Neuronal stem cell (in vitro differentiated cells): ENCODE data around the gene SEC24C.
A peak's percentile ranks its signal among the peaks of the same experiment; 100 is the strongest.

Source experiments
- DNase-seq: peaks from one replicate; pipeline ENCODE4 v3.0.0-alpha.2; 2013; ENCODE audit warnings: low spot score
- H2AFZ ChIP-seq: one replicate; pipeline ENCODE4 v1.6.1; 2013; ENCODE audit warnings: mild to moderate bottlenecking, low read length, inconsistent platforms
- H2AK5ac ChIP-seq: 2 replicates; pipeline ENCODE4 v1.6.1; 2013; ENCODE audit warnings: low read depth, mild to moderate bottlenecking, inconsistent platforms, low read length, moderate library complexity, mixed read lengths
- H2BK120ac ChIP-seq: 2 replicates; pipeline ENCODE4 v1.6.1; 2013; ENCODE audit warnings: low read depth, mild to moderate bottlenecking, inconsistent platforms, low read length, moderate library complexity, mixed read lengths
- H2BK12ac ChIP-seq: one replicate; pipeline ENCODE4 v1.6.1; 2013; ENCODE audit warnings: low read length, inconsistent platforms
- H2BK15ac ChIP-seq: 2 replicates; pipeline ENCODE4 v1.6.1; 2013; ENCODE audit warnings: mild to moderate bottlenecking, low read length, inconsistent platforms, mixed read lengths
- H2BK5ac ChIP-seq: one replicate; pipeline ENCODE4 v1.6.1; 2013; ENCODE audit warnings: inconsistent platforms, mild to moderate bottlenecking, low read length, moderate library complexity
- H3K14ac ChIP-seq: one replicate; pipeline ENCODE4 v1.6.1; 2013; ENCODE audit warnings: low read length, inconsistent platforms
- H3K18ac ChIP-seq: 2 replicates; pipeline ENCODE4 v1.6.1; 2013; ENCODE audit warnings: low read length, inconsistent platforms
- H3K23ac ChIP-seq: 2 replicates; pipeline ENCODE4 v1.6.1; 2013; ENCODE audit warnings: low read depth, mild to moderate bottlenecking, mixed read lengths, low read length, inconsistent platforms; ENCODE audit not compliant: poor library complexity
- H3K27ac ChIP-seq: replicated peaks from 3 replicates; pipeline ENCODE4 v1.5.1; 2013; ENCODE audit warnings: low read length, inconsistent platforms
- H3K27me3 ChIP-seq, 3 experiments: 2 replicates each; pipeline ENCODE4 v1.6.1; 2013; ENCODE audit warnings: low read length in 3 of 3, mild to moderate bottlenecking in 2 of 3, inconsistent platforms in 1 of 3, low read depth in 1 of 3, mixed read lengths in 1 of 3, moderate library complexity in 1 of 3; ENCODE audit not compliant: control insufficient read depth in 3 of 3, insufficient read depth in 3 of 3
- H3K36me3 ChIP-seq, 2 donors: replicated peaks in 1 of 2; 2 replicates each; pipeline ENCODE4 v1.6.1; 2013; ENCODE audit warnings: low read length in 2 of 2; ENCODE audit not compliant: control insufficient read depth in 2 of 2, insufficient read depth in 2 of 2
- H3K4ac ChIP-seq: 2 replicates; pipeline ENCODE4 v1.6.1; 2013; ENCODE audit warnings: inconsistent platforms, mild to moderate bottlenecking, low read length, moderate library complexity
- H3K4me1 ChIP-seq, 2 donors: 1 replicate in 1 of 2; 2 replicates in 1 of 2; pipeline ENCODE4 v1.6.1; 2013; ENCODE audit warnings: low read length in 2 of 2, low read depth in 1 of 2; ENCODE audit not compliant: control insufficient read depth in 2 of 2, insufficient read depth in 1 of 2
- H3K4me2 ChIP-seq: one replicate; pipeline ENCODE4 v1.6.1; 2013; ENCODE audit warnings: mild to moderate bottlenecking, low read length, inconsistent platforms; ENCODE audit not compliant: insufficient read depth, poor library complexity, severe bottlenecking
- H3K4me3 ChIP-seq, 2 donors: 2 replicates each; pipeline ENCODE4 v1.5.1; 2013; ENCODE audit warnings: low read length in 2 of 2, mild to moderate bottlenecking in 2 of 2, inconsistent platforms in 1 of 2, moderate library complexity in 1 of 2
- H3K79me1 ChIP-seq: one replicate; pipeline ENCODE4 v1.6.1; 2013; ENCODE audit warnings: low read depth, mild to moderate bottlenecking, inconsistent platforms, low read length, moderate library complexity
- H3K9ac ChIP-seq: one replicate; pipeline ENCODE4 v1.6.1; 2013; ENCODE audit warnings: mild to moderate bottlenecking, low read depth, low read length, inconsistent platforms; ENCODE audit not compliant: poor library complexity
- H3K9me3 ChIP-seq, 2 donors: replicated peaks in 1 of 2; 2 replicates each; pipeline versions ENCODE3 to v1.6.1; 2013; ENCODE audit warnings: low read length in 2 of 2, mild to moderate bottlenecking in 2 of 2, inconsistent platforms in 1 of 2, low read depth in 1 of 2, mixed read lengths in 1 of 2, moderate library complexity in 1 of 2; ENCODE audit not compliant: control insufficient read depth in 2 of 2, insufficient read depth in 1 of 2
- H4K8ac ChIP-seq: one replicate; pipeline ENCODE4 v1.6.1; 2013; ENCODE audit warnings: low read depth, mild to moderate bottlenecking, inconsistent platforms, low read length, moderate library complexity
- H4K91ac ChIP-seq: one replicate; pipeline ENCODE4 v1.6.1; 2013; ENCODE audit warnings: low read length, low read depth, mild to moderate bottlenecking, inconsistent platforms; ENCODE audit not compliant: poor library complexity
- WGBS, 2 donors: extraction: QIAGEN DNeasy Blood & Tissue Kit; methylation state at CpG; one replicate each; pipeline ENCODE4 v1.1.7; 2013; ENCODE audit warnings: missing lambda C conversion rate in 2 of 2, mixed read lengths in 1 of 2; ENCODE audit not compliant: insufficient read length in 2 of 2, insufficient replicate concordance in 1 of 2; ENCODE audit errors: extremely low coverage in 2 of 2; 5-methylcytosine and 5-hydroxymethylcytosine counted together

The SEC24C gene

DNA sequence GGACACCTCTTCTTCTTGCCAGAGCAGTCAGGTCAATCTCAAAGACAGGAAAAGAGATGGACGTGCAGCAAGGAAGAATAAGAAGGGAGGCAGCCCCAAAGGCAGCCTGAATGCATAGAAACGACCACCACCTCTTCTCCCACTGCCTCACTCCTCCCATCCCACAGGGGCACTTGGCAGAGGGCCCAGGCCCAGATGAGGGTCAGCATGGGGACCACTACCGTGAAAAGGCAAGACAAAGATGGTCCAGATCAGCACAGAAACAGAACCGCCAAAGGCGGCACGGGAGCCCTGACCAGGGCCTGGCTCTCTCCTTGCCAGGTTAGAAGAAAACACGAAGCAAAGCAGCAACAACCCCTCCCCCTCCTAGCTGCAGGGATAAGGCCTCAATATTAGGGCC lies 69.2 kb downstream of the SEC24C start:
- no peak overlapping the region for H4K8ac ChIP-seq
- no peak overlapping the region for H3K4me3 ChIP-seq
- peaks cover 16 to 49% of the 10 kb centered on the region in 2 donors for H3K36me3 ChIP-seq
- no peaks in the 10 kb centered on the region for H3K9me3 ChIP-seq
- no peak overlapping the region for H3K4ac ChIP-seq
- H3K18ac ChIP-seq, result no peak overlapping the region
- H3K27me3 ChIP-seq, result no peaks in the 10 kb centered on the region
- DNase-seq, result no peak
- H2BK15ac ChIP-seq, result no peak overlapping the region
- H3K27ac ChIP-seq, result no peak overlapping the region
- no peak overlapping the region for H2BK120ac ChIP-seq
- H4K91ac ChIP-seq, result no peak overlapping the region
- WGBS, 2 donors, result no CpG with 5 or more reads among the region's 7 CpGs
- no peak overlapping the region for H2BK5ac ChIP-seq
- no peak overlapping the region for H3K23ac ChIP-seq
- no peak overlapping the region for H3K9ac ChIP-seq
- H3K4me1 ChIP-seq, result peaks cover 0 to 6% of the 10 kb centered on the region in 2 donors
- no peak overlapping the region for H3K14ac ChIP-seq
- no peak overlapping the region for H3K4me2 ChIP-seq
- H2AFZ ChIP-seq, result no peak overlapping the region
- H3K79me1 ChIP-seq, result no peaks in the 10 kb centered on the region
- H2BK12ac ChIP-seq, result no peak overlapping the region
- H2AK5ac ChIP-seq, result no peak overlapping the region

DNA sequence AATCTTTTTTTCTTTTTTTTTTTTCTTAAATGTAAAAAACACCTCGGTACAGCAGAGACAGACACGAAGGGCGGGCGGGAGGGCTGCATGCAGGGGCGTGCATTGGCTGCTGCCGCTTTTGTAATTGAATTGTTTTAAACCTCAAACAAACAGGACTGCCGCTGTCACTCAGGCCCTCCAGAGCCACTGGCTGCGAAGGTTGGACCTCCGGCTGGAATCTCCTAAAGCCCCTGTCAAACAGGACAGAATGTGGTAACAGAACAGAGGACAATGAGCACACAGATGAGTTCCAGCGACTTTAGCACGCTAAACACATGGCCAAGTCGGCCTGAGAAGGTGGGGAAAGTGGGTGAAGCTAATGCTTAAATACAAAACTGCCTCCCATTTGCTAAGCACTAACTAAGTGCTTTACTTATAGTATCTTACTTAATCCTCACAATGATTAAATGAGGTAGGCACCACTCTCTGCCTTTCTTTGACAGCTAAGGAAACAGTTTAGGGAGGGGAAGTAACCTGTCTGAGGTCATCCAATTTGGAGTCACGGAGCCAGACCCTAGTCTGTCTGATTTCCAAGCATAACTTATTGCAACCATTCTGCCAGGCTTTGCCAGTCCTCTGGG lies 70.2 kb downstream of the SEC24C start:
- Histone ChIP-seq H2BK5ac (no peak overlapping the region), H3K4me1 (peaks cover 0 to 6% of the 10 kb centered on the region in 2 donors), H3K27me3 (no peaks in the 10 kb centered on the region), H3K23ac (no peak overlapping the region), H2BK15ac (no peak overlapping the region), H3K4me2 (no peak overlapping the region), H3K79me1 (no peaks in the 10 kb centered on the region), H4K91ac (no peak overlapping the region), H3K14ac (no peak overlapping the region), H3K27ac (no peak overlapping the region), H2BK120ac (no peak overlapping the region), H2AFZ (no peak overlapping the region), H3K4me3 (peak overlapping the region in 1 of 2 donors; percentile 42), H2AK5ac (no peak overlapping the region), H3K9ac (no peak overlapping the region), H3K18ac (no peak overlapping the region), H3K36me3 (peaks cover 14 to 40% of the 10 kb centered on the region in 2 donors), H3K9me3 (no peaks in the 10 kb centered on the region), H2BK12ac (no peak overlapping the region), H3K4ac (no peak overlapping the region), H4K8ac (no peak overlapping the region)
- no CpG with 5 or more reads among the region's 13 CpGs for WGBS, 2 donors
- DNase-seq, result no peak

DNA sequence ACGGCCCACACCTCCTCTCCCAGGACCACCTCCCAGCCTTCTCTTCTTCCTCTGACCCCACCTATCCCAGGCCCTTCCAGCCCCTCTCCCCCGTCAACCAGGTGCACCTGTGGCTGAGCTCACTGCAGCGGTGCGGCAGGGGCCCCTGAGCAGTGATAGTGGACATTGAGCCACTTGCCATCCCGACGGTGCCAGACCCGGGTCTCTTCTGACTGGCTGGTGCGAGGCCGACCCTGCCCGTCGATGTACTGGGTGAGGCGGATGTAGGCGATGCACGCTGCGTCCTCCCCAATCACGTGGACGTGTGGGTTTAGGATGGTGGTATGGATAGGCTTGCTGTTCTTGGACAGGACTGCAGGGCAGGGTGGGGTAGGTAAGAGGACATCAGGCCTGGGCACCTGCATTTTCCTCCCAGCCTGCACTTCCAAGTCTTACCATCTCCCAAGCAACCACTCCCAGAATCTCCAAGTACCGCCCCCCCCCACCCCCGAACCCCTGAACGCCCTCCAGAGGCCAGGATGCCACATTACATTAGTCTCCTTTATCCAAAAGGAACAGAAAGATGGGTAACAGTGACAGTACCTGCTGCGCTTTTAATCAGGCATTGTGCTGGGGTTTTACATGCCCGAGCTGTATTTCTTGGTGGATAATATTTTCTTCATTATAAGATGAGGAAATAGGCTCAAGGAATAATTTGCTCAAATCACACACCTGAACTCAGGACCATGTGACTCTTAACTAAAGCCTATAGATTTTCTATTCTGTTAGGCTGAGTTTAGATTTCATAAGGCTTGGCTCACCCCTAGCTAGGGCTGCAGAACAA lies 70.9 kb downstream of the SEC24C start:
- H2BK120ac ChIP-seq, result no peak overlapping the region
- no peak overlapping the region for H4K8ac ChIP-seq
- peak overlapping the region; percentile 26 for H3K27ac ChIP-seq
- WGBS, 2 donors, result no CpG with 5 or more reads among the region's 22 CpGs
- peaks cover 0 to 6% of the 10 kb centered on the region in 2 donors for H3K4me1 ChIP-seq
- H3K23ac ChIP-seq, result peak overlapping the region; percentile 75
- H3K27me3 ChIP-seq, result no peaks in the 10 kb centered on the region
- DNase-seq, result no peak
- no peak overlapping the region for H2AK5ac ChIP-seq
- H3K79me1 ChIP-seq, result no peaks in the 10 kb centered on the region
- H3K18ac ChIP-seq, result no peak overlapping the region
- H3K14ac ChIP-seq, result no peak overlapping the region
- H2BK15ac ChIP-seq, result no peak overlapping the region
- H4K91ac ChIP-seq, result no peak overlapping the region
- peaks cover 14 to 33% of the 10 kb centered on the region in 2 donors for H3K36me3 ChIP-seq
- no peak overlapping the region for H2BK12ac ChIP-seq
- peak overlapping the region in 1 of 2 donors; percentile 42 for H3K4me3 ChIP-seq
- H3K9ac ChIP-seq, result peak overlapping the region; percentile 72
- H2AFZ ChIP-seq, result no peak overlapping the region
- H2BK5ac ChIP-seq, result no peak overlapping the region
- H3K4me2 ChIP-seq, result no peak overlapping the region
- H3K4ac ChIP-seq, result no peak overlapping the region
- H3K9me3 ChIP-seq, result no peaks in the 10 kb centered on the region

DNA sequence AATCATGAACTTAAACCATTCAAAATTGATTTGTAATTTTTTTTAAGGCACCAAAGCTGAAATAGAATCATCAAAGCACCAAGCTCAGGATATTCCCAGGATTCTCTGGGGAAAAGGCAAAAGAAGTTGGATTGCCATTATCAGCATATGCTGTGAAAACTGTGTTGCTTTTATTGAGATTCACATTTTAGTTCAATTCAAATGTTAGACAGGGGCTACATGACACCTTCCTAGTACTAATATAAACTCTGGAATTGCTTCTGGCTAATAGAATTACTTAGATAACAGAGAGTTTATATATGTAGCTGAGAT lies 71.5 kb downstream of the SEC24C start:
- no peak overlapping the region for H2BK15ac ChIP-seq
- no peak overlapping the region for H2AFZ ChIP-seq

More for the DNA sequence above, 71.5 kb downstream of the SEC24C start:
- no peak for DNase-seq
- no peaks in the 10 kb centered on the region for H3K9me3 ChIP-seq
- no peak overlapping the region for H4K91ac ChIP-seq
- no peaks in the 10 kb centered on the region for H3K79me1 ChIP-seq
- no peak overlapping the region for H2BK12ac ChIP-seq
- no peak overlapping the region for H3K9ac ChIP-seq
- no peak overlapping the region for H3K4me2 ChIP-seq
- no peak overlapping the region for H4K8ac ChIP-seq
- no peak overlapping the region for H2AK5ac ChIP-seq
- peaks cover 14 to 33% of the 10 kb centered on the region in 2 donors for H3K36me3 ChIP-seq
- H2BK120ac ChIP-seq, result no peak overlapping the region
- no peak overlapping the region for H2BK5ac ChIP-seq
- H3K4me3 ChIP-seq, result no peak overlapping the region
- H3K4ac ChIP-seq, result no peak overlapping the region
- no peaks in the 10 kb centered on the region for H3K27me3 ChIP-seq
- H3K4me1 ChIP-seq, result peaks cover 0 to 5% of the 10 kb centered on the region in 2 donors
- H3K23ac ChIP-seq, result no peak overlapping the region
- no peak overlapping the region for H3K27ac ChIP-seq
- H3K14ac ChIP-seq, result no peak overlapping the region
- H3K18ac ChIP-seq, result no peak overlapping the region
